Effector memory CD4-positive, alpha-beta T cell (primary cell): Measurements from ENCODE around the gene PDLIM4.

Experiments
- DNase-seq, 3 donors: peaks; one replicate each; pipeline ENCODE4 v3.0.0-alpha.2; 2020
- H3K27ac ChIP-seq: 2 replicates; pipeline ENCODE4 v1.7.0; 2013; ENCODE audit warnings: mild to moderate bottlenecking, low read length, moderate library complexity; ENCODE audit not compliant: insufficient read depth, poor library complexity, severe bottlenecking
- H3K27me3 ChIP-seq: replicated peaks from 2 replicates; pipeline ENCODE4 v1.7.0; 2013; ENCODE audit warnings: mild to moderate bottlenecking, low read length; ENCODE audit not compliant: insufficient read depth, control insufficient read depth, poor library complexity, severe bottlenecking
- H3K36me3 ChIP-seq: 2 replicates; pipeline ENCODE4 v1.7.0; 2013; ENCODE audit warnings: mild to moderate bottlenecking, low read length, moderate library complexity; ENCODE audit not compliant: control insufficient read depth, insufficient read depth
- H3K4me1 ChIP-seq: 2 replicates; pipeline ENCODE4 v1.7.0; 2013; ENCODE audit warnings: low read length, mild to moderate bottlenecking; ENCODE audit not compliant: control insufficient read depth, insufficient read depth, poor library complexity, severe bottlenecking
- H3K4me3 ChIP-seq: 2 replicates; pipeline ENCODE4 v1.7.0; 2013; ENCODE audit warnings: low read length, low read depth, mild to moderate bottlenecking; ENCODE audit not compliant: insufficient read depth, poor library complexity, severe bottlenecking
- H3K9me3 ChIP-seq: 2 replicates; pipeline ENCODE4 v1.7.0; 2013; ENCODE audit warnings: mild to moderate bottlenecking, low read length, moderate library complexity; ENCODE audit not compliant: control insufficient read depth

Gene PDLIM4

DNA sequence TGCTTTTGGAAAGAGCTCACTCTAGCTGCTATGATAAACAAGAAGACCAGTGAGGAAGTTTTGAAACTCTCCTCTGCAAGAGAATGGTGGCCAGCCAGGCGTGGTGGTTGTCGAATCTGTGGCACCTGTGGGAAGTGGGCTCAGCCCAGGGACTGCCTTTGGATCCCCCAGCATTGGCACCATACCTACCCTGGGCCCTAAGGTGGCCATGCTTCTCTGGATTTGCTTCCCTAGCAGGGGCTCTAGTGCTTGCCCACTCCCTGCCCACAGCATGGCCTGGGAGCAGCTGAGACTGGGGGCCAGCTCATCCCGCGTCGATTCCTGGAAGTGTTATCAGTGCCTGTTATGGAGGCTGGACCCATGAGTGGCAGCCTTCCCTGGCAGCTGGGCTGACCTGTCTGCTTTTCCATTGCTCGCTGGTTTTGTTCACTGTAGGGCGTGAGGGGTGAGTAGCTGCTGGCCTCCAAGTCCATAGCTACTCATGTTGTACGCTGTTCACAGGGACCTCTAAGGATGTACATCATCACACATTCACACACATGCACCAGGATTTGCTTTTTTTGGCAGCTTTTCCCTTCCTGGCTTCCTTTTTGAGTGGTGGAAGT, 39.0 kb downstream of the PDLIM4 start:
- H3K27me3 ChIP-seq, result peaks cover 4% of the 10 kb centered on the region
- H3K9me3 ChIP-seq, result no peaks in the 10 kb centered on the region
- no peak for DNase-seq
- no peaks in the 10 kb centered on the region for H3K36me3 ChIP-seq
- peaks cover 19% of the 10 kb centered on the region for H3K4me1 ChIP-seq
- H3K4me3 ChIP-seq, result no peak overlapping the region
- no peak overlapping the region for H3K27ac ChIP-seq

DNA sequence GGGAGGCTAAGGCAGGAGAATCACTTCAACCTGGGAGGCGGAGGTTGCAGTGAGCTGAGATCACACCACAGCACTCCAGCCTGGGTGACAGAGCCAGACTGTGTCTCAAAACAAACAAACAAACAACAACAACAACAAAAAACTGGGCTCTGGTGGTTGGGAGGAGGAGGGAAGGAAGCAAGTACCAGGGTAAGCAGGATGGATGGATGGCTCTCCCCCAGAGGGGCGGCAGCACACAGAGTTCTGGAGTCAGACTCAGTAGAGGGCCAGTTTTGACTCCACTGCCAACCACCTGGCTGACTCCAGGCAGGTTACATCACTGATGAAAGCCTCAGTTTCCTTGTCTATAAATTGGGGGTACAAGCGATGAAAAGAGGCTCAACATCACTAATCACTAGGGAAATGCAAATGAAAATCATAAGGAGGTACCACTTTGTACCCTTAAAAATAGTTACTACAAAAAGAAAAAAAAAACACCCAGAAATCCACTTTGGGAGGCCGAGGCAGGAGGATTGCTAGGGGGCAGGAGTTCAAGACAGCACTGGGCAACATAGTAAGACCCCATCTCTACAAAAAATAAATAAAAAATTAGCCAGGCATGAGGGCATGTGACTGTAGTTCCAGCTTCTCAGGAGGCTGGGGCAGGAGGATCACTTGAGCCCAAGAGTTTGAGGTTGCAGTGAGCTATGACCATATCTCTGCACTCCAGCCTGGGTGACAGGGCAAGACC, 39.9 kb downstream of the PDLIM4 start:
- Histone ChIP-seq H3K4me1 (peaks cover 19% of the 10 kb centered on the region), H3K4me3 (no peak overlapping the region), H3K27ac (no peak overlapping the region), H3K36me3 (no peaks in the 10 kb centered on the region), H3K9me3 (no peaks in the 10 kb centered on the region), H3K27me3 (peaks cover 4% of the 10 kb centered on the region)
- DNase-seq, result no peak

DNA sequence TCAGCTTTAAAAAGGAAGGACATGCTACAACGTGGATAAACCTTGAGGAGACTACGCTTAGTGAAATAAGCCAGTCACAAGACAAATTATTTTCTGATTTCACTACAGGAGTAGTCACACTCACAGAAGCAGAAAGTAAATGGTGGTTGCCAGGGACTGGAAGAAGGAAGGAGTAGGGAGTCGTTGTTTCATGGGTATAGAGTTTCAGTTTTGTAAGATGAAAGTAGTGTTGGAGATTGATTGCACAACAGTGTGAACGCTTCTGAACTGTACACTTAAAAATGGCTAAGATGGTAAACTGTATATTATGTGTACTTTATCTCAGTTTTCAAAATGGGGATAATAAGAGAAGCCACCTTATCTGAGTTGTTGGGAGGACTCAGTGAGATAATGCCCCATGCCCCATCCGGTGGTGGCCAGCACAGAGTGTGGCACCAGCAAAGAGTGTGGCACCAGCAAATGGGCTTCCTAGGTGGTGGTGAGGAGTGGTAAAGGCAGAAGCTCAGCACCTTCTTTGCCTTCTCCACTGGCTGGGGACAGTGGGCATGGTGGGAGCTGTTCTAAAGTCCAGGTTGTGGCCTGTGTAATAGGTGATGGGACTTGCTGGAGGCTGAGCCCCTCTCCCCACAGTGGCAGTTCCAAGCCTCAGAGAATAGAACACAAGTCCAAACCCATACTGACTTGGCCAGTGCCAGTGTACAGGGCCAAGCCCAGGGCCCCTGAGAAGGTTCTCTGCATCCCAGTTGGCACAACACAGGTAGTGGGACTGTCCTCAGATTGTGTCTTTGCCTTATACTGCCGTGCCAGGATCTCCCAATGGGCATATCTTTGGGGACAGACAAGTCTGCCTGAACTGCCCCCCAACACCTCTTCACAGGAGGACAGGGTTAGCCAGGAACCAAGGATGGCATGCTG, 41.1 kb downstream of the PDLIM4 start:
- peaks cover 4% of the 10 kb centered on the region for H3K27me3 ChIP-seq
- DNase-seq, result no peak

DNA sequence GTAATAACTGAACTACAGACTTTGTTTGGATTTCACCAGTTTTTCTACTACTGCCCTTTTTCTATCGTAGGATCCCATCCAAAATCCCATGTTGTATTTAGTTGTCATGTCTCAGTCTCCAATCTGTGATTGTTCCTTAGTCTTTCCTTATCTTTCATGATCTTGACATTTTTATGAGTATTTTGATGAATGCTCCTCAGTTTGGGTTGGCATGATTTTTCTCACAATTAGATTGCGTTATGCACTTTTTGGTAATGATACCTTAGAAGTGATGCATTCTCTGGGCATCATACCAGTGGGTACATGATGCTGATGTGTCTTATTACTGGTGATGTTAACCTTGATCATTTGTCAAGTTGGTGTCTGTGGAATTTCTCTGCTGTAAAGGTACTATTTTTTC, 42.4 kb downstream of the PDLIM4 start:
- no peak overlapping the region for H3K4me3 ChIP-seq
- H3K4me1 ChIP-seq, result peaks cover 7% of the 10 kb centered on the region
- no peaks in the 10 kb centered on the region for H3K9me3 ChIP-seq
- no peak for DNase-seq
- H3K36me3 ChIP-seq, result no peaks in the 10 kb centered on the region
- no peak overlapping the region for H3K27ac ChIP-seq
- H3K27me3 ChIP-seq, result peaks cover 4% of the 10 kb centered on the region

More for the DNA sequence above, 41.1 kb downstream of the PDLIM4 start:
- H3K9me3 ChIP-seq, result no peaks in the 10 kb centered on the region
- no peak overlapping the region for H3K27ac ChIP-seq
- peaks cover 14% of the 10 kb centered on the region for H3K4me1 ChIP-seq
- H3K4me3 ChIP-seq, result no peak overlapping the region
- H3K36me3 ChIP-seq, result no peaks in the 10 kb centered on the region

DNA sequence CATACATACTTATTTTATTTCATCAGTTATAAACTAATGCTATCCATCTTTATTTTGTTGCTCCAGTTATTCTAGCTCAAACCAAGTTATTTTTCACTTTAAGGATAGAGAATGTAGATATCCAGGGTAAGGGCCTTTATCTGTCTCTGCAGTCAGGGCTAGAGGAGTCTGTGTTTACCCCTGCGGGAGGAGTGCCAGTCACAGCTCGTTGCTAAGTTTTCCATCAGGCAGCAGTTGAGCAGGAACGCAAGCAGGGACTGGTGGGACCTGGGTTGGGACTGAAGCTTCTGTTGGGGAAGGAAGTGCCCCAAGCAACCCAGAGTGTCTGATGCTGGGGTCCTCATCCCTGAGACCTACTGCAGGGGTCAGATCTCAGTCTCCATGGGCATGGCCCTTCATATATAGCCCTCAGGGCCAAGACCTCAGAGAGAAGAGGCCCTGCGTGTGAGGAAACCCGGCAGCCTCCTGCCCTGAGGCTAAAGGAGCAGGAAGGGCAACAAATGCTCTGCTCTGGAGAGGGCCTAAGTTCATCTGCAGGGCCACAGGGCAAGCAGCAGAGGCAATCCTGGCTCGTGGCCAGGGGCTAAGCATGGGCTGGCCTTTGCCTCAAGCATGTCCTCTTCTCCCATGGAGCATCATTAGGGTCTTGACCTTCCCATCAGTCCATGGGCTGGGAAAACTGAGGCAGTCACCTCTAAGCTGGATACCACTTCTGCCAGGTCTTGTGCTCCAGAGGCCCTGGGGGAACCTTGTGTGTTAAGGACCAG, 43.3 kb downstream of the PDLIM4 start:
- no peaks in the 10 kb centered on the region for H3K36me3 ChIP-seq
- no peak overlapping the region for H3K27ac ChIP-seq
- H3K4me1 ChIP-seq, result no peaks in the 10 kb centered on the region
- H3K4me3 ChIP-seq, result no peak overlapping the region
- DNase-seq, result no peak
- no peaks in the 10 kb centered on the region for H3K9me3 ChIP-seq
- H3K27me3 ChIP-seq, result no peaks in the 10 kb centered on the region

DNA sequence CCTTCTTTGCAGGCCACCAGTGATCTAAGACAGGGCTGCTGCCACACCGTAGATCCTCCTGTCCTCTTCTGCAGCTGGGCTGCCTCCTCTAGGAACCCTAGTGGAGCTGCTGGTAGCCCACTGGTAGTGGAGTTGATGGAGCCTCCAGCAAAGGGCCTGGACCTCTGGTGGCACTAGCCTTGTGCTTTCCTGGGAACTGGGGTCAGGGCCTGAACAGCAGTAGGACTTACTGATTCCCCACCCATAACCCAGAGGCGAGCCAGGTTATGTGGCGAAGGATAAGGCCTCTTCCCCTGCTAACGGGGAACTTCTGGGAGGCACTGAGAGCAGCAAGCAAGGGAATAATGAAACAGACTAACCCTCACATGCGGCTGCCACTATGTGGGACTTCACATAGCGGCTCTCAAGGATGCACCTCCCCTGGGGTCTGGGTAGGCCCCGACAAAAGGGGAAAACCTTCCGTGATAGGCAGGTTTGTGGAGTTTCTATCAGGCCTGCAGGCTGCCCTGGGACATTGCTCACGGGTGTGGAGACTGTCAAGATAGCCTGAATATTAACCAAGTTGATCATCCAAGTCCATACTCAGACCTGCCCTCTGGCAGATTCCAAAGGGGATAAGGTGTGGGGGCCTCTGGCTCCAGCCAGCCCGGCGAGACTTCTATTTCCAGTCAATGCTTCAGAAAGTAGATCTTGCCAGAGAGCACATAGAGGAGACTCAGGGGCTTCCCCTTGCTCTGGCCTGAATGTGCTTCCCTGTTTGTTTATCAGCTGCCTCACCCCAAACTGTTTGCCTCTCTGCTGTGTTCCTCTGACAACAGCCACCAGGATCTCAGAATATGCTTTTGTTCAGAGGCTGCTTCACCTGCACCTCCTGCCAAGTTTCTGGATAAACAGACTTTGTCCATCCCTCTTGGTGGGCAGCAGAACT, 44.1 kb downstream of the PDLIM4 start:
- no peaks in the 10 kb centered on the region for H3K4me1 ChIP-seq

DNA sequence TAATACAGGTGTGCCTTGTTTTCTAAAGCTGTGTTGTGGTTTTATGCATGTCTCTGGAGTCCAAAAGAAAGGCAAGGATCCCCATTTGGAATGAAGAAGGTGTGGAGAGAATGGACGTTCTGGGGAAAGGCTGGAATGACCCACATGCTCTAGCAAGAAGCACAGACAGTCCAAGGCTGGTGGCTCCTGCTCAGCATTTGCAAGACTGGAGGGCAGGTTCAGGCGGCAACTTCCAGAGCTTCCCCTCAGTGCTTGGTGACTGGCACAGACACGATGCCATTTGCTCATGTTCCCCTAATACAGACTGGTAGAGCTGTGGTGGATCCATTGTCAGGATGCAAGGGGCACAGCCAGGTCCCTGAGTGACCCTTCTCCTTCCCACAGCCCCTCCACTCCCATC, 44.9 kb downstream of the PDLIM4 start:
- Histone ChIP-seq H3K27me3 (no peaks in the 10 kb centered on the region), H3K36me3 (no peaks in the 10 kb centered on the region), H3K27ac (no peak overlapping the region), H3K9me3 (no peaks in the 10 kb centered on the region), H3K4me3 (no peak overlapping the region), H3K4me1 (no peaks in the 10 kb centered on the region)
- no peak for DNase-seq

More for the DNA sequence above, 44.1 kb downstream of the PDLIM4 start:
- H3K27me3 ChIP-seq, result no peaks in the 10 kb centered on the region
- H3K9me3 ChIP-seq, result no peaks in the 10 kb centered on the region
- H3K4me3 ChIP-seq, result no peak overlapping the region
- H3K27ac ChIP-seq, result no peak overlapping the region
- DNase-seq, result no peak
- no peaks in the 10 kb centered on the region for H3K36me3 ChIP-seq

DNA sequence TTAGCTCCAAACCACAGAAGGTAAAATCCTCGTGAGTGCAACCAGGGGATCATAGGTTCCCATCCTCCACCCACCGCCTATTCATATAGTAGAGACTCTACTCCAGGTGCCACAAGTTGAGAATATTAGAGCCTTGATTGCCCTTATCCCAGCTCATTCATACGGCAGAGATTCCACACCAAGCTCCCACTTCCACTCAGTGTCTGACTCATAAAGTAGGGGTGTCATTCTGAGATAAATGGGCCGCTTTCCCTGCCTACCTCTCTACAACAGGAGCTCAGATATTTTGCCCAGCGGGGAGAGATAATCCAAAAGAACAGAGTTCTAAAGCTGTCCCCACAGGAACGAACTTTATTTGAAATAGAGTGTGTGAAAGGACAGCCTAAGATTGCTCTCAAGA, 46.1 kb downstream of the PDLIM4 start:
- H3K27me3 ChIP-seq, result no peaks in the 10 kb centered on the region
- no peaks in the 10 kb centered on the region for H3K9me3 ChIP-seq
- no peaks in the 10 kb centered on the region for H3K4me1 ChIP-seq
- no peak overlapping the region for H3K27ac ChIP-seq
- no peak for DNase-seq
- H3K4me3 ChIP-seq, result no peak overlapping the region
- no peaks in the 10 kb centered on the region for H3K36me3 ChIP-seq

DNA sequence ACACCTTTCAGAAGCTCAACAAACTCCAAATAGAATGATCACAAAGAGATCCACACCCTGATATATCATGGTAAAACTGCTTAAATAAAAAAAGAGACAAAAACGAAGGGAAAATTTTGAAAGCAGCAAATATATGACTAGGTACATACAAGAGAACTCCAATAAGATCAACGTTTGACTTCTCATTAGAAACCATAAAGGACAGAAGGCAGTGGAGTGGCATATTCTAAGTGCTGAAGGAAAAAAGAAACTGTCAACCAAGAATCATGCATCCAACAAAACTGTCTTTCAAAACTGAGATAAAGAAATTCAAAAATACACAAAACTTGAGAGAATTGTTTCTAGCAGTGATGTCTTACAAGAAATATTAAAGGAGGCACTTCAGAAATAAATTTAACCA, 47.9 kb downstream of the PDLIM4 start:
- Histone ChIP-seq H3K9me3 (no peaks in the 10 kb centered on the region), H3K4me1 (no peaks in the 10 kb centered on the region), H3K36me3 (no peaks in the 10 kb centered on the region), H3K27me3 (no peaks in the 10 kb centered on the region), H3K27ac (no peak overlapping the region), H3K4me3 (no peak overlapping the region)
- DNase-seq, result no peak
